Stimulated activated CD8-positive, alpha-beta memory T cell treated with anti-CD3 and anti-CD28 coated beads, Interleukin-7, amount 100 ng/mL, for 24 hours (primary cell): ENCODE results near the gene STX1A.
"Not testable (repeated sequence)": the region's sequence is repeated elsewhere in the genome, so short reads cannot be mapped to it uniquely, and the experiment has no call there.

Experiments used
- DNase-seq: peaks from one replicate; pipeline ENCODE4 v3.0.0-alpha.2; 2020; ENCODE audit warnings: low read depth

The STX1A gene

GRCh38 chr7:73683056-73683787 lies 36.2 kb downstream of the STX1A start, which contains the start of the genes BUD23 and DNAJC30:
Gene BUD23, plus strand, starts transcription at chr7:73683597. Its CDS starts 29 bp downstream, at chr7:73683626.
Gene DNAJC30, minus strand, starts transcription at chr7:73683453. Its CDS starts 30 bp downstream, at chr7:73683423.
- peak; percentile 97 for DNase-seq

GRCh38 chr7:73682745-73683055 lies 36.8 kb downstream of the STX1A start:
- no peak for DNase-seq

- DNase-seq, result no peak
These were observed 38.4 kb downstream of the STX1A start for GRCh38 chr7:73681031-73681430.

GRCh38 chr7:73680501-73680900 lies 39.0 kb downstream of the STX1A start:
- no peak for DNase-seq

- DNase-seq, result no peak
These were observed 39.8 kb downstream of the STX1A start for GRCh38 chr7:73679709-73680108.

GRCh38 chr7:73678862-73679261 lies 40.6 kb downstream of the STX1A start:
- no peak for DNase-seq

GRCh38 chr7:73676062-73676461 lies 43.4 kb downstream of the STX1A start:
- not testable (repeated sequence) for DNase-seq

GRCh38 chr7:73674468-73675124 lies 44.9 kb downstream of the STX1A start:
- DNase-seq, result no peak

GRCh38 chr7:73671857-73672445 lies 47.5 kb downstream of the STX1A start:
- DNase-seq, result no peak

- no peak for DNase-seq
These were observed 48.2 kb downstream of the STX1A start for GRCh38 chr7:73671322-73671661.

- DNase-seq, result no peak
These were observed 49.5 kb downstream of the STX1A start for GRCh38 chr7:73669858-73670385.

- DNase-seq, result no peak
These were observed 50.2 kb downstream of the STX1A start for GRCh38 chr7:73669288-73669701.

- no peak for DNase-seq
These were observed 50.6 kb downstream of the STX1A start for GRCh38 chr7:73668886-73669230.

- no peak for DNase-seq
These were observed 51.2 kb downstream of the STX1A start for GRCh38 chr7:73668103-73668885.

- peak; percentile 84 for DNase-seq
These were observed 51.9 kb downstream of the STX1A start, which contains the start of gene VPS37D for GRCh38 chr7:73667344-73668102. Gene VPS37D, plus strand, starts transcription at chr7:73667831. Its CDS starts 128 bp downstream, at chr7:73667959.

- DNase-seq, result no peak
These were observed 56.4 kb downstream of the STX1A start for GRCh38 chr7:73663033-73663432.

GRCh38 chr7:73660594-73660993 lies 58.9 kb downstream of the STX1A start:
- DNase-seq, result not testable (repeated sequence)

GRCh38 chr7:73659983-73660382 lies 59.5 kb downstream of the STX1A start:
- no peak for DNase-seq

GRCh38 chr7:73655309-73655708 lies 64.2 kb downstream of the STX1A start:
- not testable (repeated sequence) for DNase-seq

- DNase-seq, result no peak
These were observed 66.9 kb downstream of the STX1A start for GRCh38 chr7:73652541-73652949.

GRCh38 chr7:73650524-73650923 lies 68.9 kb downstream of the STX1A start:
- DNase-seq, result no peak
